Measurements from ENCODE around the gene GRIK1. TPM values are rescaled to one million over a fixed set of nuclear protein-coding genes. Genes with fewer than 3 reads are reported as not detected.

GRIK1 gene
- total RNA-seq, 1 experiment from 2014 or later, result not detected

- BruUV-seq (replicated peaks), result no TSS peak
- CTCF ChIA-PET, result no interaction called here
- Histone ChIP-seq H3K4me3 (no peak overlapping the region), H3F3A (ENCODE audit: insufficient read depth, low read depth) (no peaks in the 10 kb centered on the region), H2AFZ (no peak overlapping the region), H3K9me2 (ENCODE audit: insufficient read depth) (no peaks in the 10 kb centered on the region), H3K36me3 (ENCODE audit: low read depth) (no peaks in the 10 kb centered on the region), H3K4me1 (replicated peaks; ENCODE audit: insufficient read depth) (no peaks in the 10 kb centered on the region), H3K27me3 (ENCODE audit: insufficient read depth, low read depth) (no peaks in the 10 kb centered on the region), H3K79me2 (ENCODE audit: low read depth) (no peaks in the 10 kb centered on the region), H3K9me3 (ENCODE audit: insufficient read depth, low read depth) (no peaks in the 10 kb centered on the region), H3K4me2 (no peak overlapping the region), H4K20me1 (ENCODE audit: insufficient read depth) (no peaks in the 10 kb centered on the region), H3K27ac (no peak overlapping the region)
- intact Hi-C loops (cut with micrococcal nuclease; ENCODE audit: unreplicated experiment), result no loop called here
- POLR2A ChIA-PET (ENCODE audit: unreplicated experiment), result no interaction called here
- no peak for DNase-seq
- no peak for TF ChIP-seq EZH2 (IDR thresholded peaks at IDR 0.05; ENCODE audit: low read depth)
- TF ChIP-seq CTCF (conservative IDR thresholded peaks at IDR 0.05), result no peak
Observed at GRCh38 chr21:29534448-29534847, 405.3 kb downstream of the GRIK1 start.

- Histone ChIP-seq H3K4me3 (no peak overlapping the region), H3K9me2 (ENCODE audit: insufficient read depth) (no peaks in the 10 kb centered on the region), H3K9me3 (ENCODE audit: insufficient read depth, low read depth) (peaks cover 4% of the 10 kb centered on the region; the same call in 1 of the 2 replicates), H3K27me3 (ENCODE audit: insufficient read depth, low read depth) (no peaks in the 10 kb centered on the region), H2AFZ (no peak overlapping the region), H3K4me2 (no peak overlapping the region), H3K36me3 (ENCODE audit: low read depth) (no peaks in the 10 kb centered on the region), H3K4me1 (replicated peaks; ENCODE audit: insufficient read depth) (no peaks in the 10 kb centered on the region), H3F3A (ENCODE audit: insufficient read depth, low read depth) (no peaks in the 10 kb centered on the region; the same call in 1 of the 2 replicates), H3K27ac (no peak overlapping the region), H3K79me2 (ENCODE audit: low read depth) (no peaks in the 10 kb centered on the region), H4K20me1 (ENCODE audit: insufficient read depth) (no peaks in the 10 kb centered on the region)
- BruUV-seq (replicated peaks), result no TSS peak
- ChIA-PET CTCF (no interaction called here), POLR2A (ENCODE audit: unreplicated experiment) (no interaction called here)
- TF ChIP-seq EZH2 (IDR thresholded peaks at IDR 0.05; ENCODE audit: low read depth), result no peak
- TF ChIP-seq CTCF (conservative IDR thresholded peaks at IDR 0.05), result no peak
- DNase-seq, result no peak
- intact Hi-C loops (cut with micrococcal nuclease; ENCODE audit: unreplicated experiment), result no loop called here
Observed at GRCh38 chr21:29529139-29529538, 410.7 kb downstream of the GRIK1 start.

- Histone ChIP-seq H3K36me3 (ENCODE audit: low read depth) (no peaks in the 10 kb centered on the region), H3K4me2 (no peak overlapping the region), H3K27ac (no peak overlapping the region), H3F3A (ENCODE audit: insufficient read depth, low read depth) (no peaks in the 10 kb centered on the region; the same call in 1 of the 2 replicates), H3K4me3 (no peak overlapping the region), H3K9me2 (ENCODE audit: insufficient read depth) (no peaks in the 10 kb centered on the region), H3K27me3 (ENCODE audit: insufficient read depth, low read depth) (no peaks in the 10 kb centered on the region), H2AFZ (no peak overlapping the region), H3K79me2 (ENCODE audit: low read depth) (no peaks in the 10 kb centered on the region), H4K20me1 (ENCODE audit: insufficient read depth) (no peaks in the 10 kb centered on the region), H3K4me1 (replicated peaks; ENCODE audit: insufficient read depth) (no peaks in the 10 kb centered on the region), H3K9me3 (ENCODE audit: insufficient read depth, low read depth) (peaks cover 4% of the 10 kb centered on the region; the same call in 1 of the 2 replicates)
- ChIA-PET CTCF (no interaction called here), POLR2A (ENCODE audit: unreplicated experiment) (no interaction called here)
- BruUV-seq (replicated peaks), result no TSS peak
- TF ChIP-seq CTCF (conservative IDR thresholded peaks at IDR 0.05) (no peak), EZH2 (IDR thresholded peaks at IDR 0.05; ENCODE audit: low read depth) (no peak)
- DNase-seq, result no peak
- intact Hi-C loops (cut with micrococcal nuclease; ENCODE audit: unreplicated experiment), result no loop called here
Observed at GRCh38 chr21:29526545-29526944, 413.3 kb downstream of the GRIK1 start.

Data from PC-9 (cell line).